Thyroid gland (tissue), 4 donors: ENCODE data around the gene LAMA4.

Experiments used
- POLR2A ChIP-seq, 2 donors: fragments of 450-650 bp; IDR thresholded peaks; one replicate each; pipeline ENCODE4 v1.6.1; 2017; ENCODE audit warnings: antibody characterized with exemption in 2 of 2, mild to moderate bottlenecking in 2 of 2, moderate library complexity in 1 of 2
- TF ChIP-seq, protein P1 (sequence below), 6 experiments: fragments of 200-600 bp in 3 of 6; fragments of 450-650 bp in 3 of 6; sonication (generic) in 3 of 6; IDR thresholded peaks; one replicate each; pipeline ENCODE4 v1.5.1; 2016 to 2019; ENCODE audit warnings: antibody characterized with exemption in 6 of 6, mild to moderate bottlenecking in 2 of 6, inconsistent platforms in 1 of 6, moderate library complexity in 1 of 6

DNA sequence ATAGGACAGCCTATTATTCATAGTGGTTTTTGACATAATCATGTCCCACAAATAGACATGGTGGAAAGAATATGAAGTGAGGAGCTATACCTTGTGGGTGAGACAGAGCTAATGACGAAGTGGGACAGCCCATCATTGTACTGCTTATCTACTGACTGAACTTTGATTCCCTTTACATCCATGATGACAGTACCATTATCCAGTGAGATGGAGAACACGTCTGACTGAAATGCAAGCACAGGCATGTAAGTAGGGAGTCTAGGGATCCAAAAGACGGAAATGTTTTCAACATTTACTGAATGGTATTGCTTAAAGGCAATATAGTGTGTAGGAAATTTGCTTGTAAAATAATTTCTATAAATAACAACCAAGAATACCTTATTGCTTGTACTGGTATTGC lies 123.5 kb downstream of the LAMA4 start:
- TF ChIP-seq POLR2A (IDR thresholded peaks at IDR 0.05), result no peak
- TF ChIP-seq, protein P1, sequence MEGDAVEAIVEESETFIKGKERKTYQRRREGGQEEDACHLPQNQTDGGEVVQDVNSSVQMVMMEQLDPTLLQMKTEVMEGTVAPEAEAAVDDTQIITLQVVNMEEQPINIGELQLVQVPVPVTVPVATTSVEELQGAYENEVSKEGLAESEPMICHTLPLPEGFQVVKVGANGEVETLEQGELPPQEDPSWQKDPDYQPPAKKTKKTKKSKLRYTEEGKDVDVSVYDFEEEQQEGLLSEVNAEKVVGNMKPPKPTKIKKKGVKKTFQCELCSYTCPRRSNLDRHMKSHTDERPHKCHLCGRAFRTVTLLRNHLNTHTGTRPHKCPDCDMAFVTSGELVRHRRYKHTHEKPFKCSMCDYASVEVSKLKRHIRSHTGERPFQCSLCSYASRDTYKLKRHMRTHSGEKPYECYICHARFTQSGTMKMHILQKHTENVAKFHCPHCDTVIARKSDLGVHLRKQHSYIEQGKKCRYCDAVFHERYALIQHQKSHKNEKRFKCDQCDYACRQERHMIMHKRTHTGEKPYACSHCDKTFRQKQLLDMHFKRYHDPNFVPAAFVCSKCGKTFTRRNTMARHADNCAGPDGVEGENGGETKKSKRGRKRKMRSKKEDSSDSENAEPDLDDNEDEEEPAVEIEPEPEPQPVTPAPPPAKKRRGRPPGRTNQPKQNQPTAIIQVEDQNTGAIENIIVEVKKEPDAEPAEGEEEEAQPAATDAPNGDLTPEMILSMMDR (IDR thresholded peaks at IDR 0.05), result no peak
